PC-9 (cell line): ENCODE data around the gene PHLDA2.

Experiments used
- EZH2 ChIP-seq: fragments of 200-600 bp; sonication (generic); IDR thresholded peaks from 2 replicates; pipeline ENCODE4 v1.8.0; 2017; ENCODE audit warnings: antibody characterized with exemption, low read depth
- TF ChIP-seq, protein P1 (sequence below): fragments of 200-600 bp; sonication (generic); conservative IDR thresholded peaks from 2 replicates; pipeline ENCODE4 v1.6.1; 2017; ENCODE audit warnings: mixed run types, antibody characterized with exemption, mild to moderate bottlenecking, moderate library complexity

DNA sequence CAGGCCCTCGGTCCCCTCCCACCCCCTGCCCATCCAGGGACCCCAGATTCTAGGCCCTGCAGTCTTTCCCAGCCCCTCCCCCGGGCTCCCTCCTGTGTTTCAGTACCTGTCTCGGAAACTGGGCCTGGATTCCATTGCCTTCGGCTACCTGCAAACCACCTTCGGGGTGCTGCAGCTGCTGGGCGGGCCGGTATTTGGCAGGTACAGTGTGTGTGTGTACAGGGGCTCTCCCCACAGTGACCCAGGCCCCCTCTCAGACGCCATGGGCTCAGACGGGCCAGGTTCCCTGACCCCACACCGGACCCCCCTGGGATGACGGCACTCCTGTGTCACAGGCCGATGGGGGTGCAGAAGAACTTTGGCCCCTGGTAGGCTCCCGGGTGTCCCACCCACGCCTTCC, 21.1 kb downstream of the PHLDA2 start:
- TF ChIP-seq, protein P1, sequence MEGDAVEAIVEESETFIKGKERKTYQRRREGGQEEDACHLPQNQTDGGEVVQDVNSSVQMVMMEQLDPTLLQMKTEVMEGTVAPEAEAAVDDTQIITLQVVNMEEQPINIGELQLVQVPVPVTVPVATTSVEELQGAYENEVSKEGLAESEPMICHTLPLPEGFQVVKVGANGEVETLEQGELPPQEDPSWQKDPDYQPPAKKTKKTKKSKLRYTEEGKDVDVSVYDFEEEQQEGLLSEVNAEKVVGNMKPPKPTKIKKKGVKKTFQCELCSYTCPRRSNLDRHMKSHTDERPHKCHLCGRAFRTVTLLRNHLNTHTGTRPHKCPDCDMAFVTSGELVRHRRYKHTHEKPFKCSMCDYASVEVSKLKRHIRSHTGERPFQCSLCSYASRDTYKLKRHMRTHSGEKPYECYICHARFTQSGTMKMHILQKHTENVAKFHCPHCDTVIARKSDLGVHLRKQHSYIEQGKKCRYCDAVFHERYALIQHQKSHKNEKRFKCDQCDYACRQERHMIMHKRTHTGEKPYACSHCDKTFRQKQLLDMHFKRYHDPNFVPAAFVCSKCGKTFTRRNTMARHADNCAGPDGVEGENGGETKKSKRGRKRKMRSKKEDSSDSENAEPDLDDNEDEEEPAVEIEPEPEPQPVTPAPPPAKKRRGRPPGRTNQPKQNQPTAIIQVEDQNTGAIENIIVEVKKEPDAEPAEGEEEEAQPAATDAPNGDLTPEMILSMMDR: no peak
- no peak for TF ChIP-seq EZH2
